KMS-11 (cell line): ENCODE data around the gene FOXO1.

Experiments used
- H2AFZ ChIP-seq: fragments of 200-600 bp; sonication (generic); 2 replicates; pipeline ENCODE4 v1.6.1; 2016; ENCODE audit warnings: antibody characterized with exemption, mixed run types, low read depth
- H3K27ac ChIP-seq: fragments of 200-600 bp; sonication (generic); 2 replicates; pipeline ENCODE4 v1.6.1; 2016; ENCODE audit warnings: mild to moderate bottlenecking, mixed run types
- H3K27me3 ChIP-seq: fragments of 200-600 bp; sonication (generic); 2 replicates; pipeline ENCODE4 v1.6.1; 2017; ENCODE audit warnings: mild to moderate bottlenecking, low read depth, mixed run types, moderate library complexity; ENCODE audit not compliant: insufficient read depth
- H3K36me3 ChIP-seq: fragments of 200-600 bp; sonication (generic); 2 replicates; pipeline ENCODE4 v1.6.1; 2017; ENCODE audit warnings: mild to moderate bottlenecking, mixed run types; ENCODE audit not compliant: insufficient read depth
- H3K4me1 ChIP-seq: fragments of 200-600 bp; sonication (generic); 2 replicates; pipeline ENCODE4 v1.6.1; 2016; ENCODE audit warnings: mild to moderate bottlenecking, low read depth, mixed run types; ENCODE audit not compliant: poor library complexity, severe bottlenecking
- H3K4me2 ChIP-seq: fragments of 200-600 bp; sonication (generic); 2 replicates; pipeline ENCODE4 v1.7.0; 2016; ENCODE audit warnings: mild to moderate bottlenecking, mixed run types
- H3K4me3 ChIP-seq: fragments of 200-600 bp; sonication (generic); IDR thresholded peaks from 2 replicates; pipeline ENCODE4 v1.6.1; 2017; ENCODE audit warnings: low read depth, low read length, mixed read lengths; ENCODE audit not compliant: insufficient read depth
- H3K79me2 ChIP-seq: fragments of 200-600 bp; sonication (generic); 2 replicates; pipeline ENCODE4 v1.6.1; 2016; ENCODE audit warnings: low read depth, mixed run types; ENCODE audit not compliant: insufficient read depth
- H3K9ac ChIP-seq: fragments of 200-600 bp; sonication (generic); 2 replicates; pipeline ENCODE4 v1.6.1; 2016; ENCODE audit warnings: mild to moderate bottlenecking, mixed run types
- H4K20me1 ChIP-seq: fragments of 200-600 bp; sonication (generic); 2 replicates; pipeline ENCODE4 v1.6.1; 2016; ENCODE audit warnings: mild to moderate bottlenecking, mixed run types; ENCODE audit not compliant: insufficient read depth
- CTCF ChIP-seq: fragments of 200-600 bp; sonication (generic); conservative IDR thresholded peaks from 2 replicates; pipeline ENCODE4 v1.6.1; 2017; ENCODE audit warnings: low read depth, mild to moderate bottlenecking, antibody characterized with exemption, low read length, moderate library complexity, mixed read lengths

FOXO1 gene

GRCh38 chr13:40622246-40622645 lies 44.2 kb downstream of the FOXO1 start:
- Histone ChIP-seq H3K4me1 (peaks cover 2% of the 10 kb centered on the region), H4K20me1 (no peaks in the 10 kb centered on the region), H3K4me3 (no peak overlapping the region), H2AFZ (no peak overlapping the region), H3K4me2 (no peak overlapping the region), H3K36me3 (no peaks in the 10 kb centered on the region), H3K9ac (no peak overlapping the region), H3K27me3 (no peaks in the 10 kb centered on the region), H3K27ac (no peak overlapping the region), H3K79me2 (peaks cover 50% of the 10 kb centered on the region; the same call in 1 of the 2 replicates)
- no peak for TF ChIP-seq CTCF

GRCh38 chr13:40619479-40619814 lies 47.0 kb downstream of the FOXO1 start:
- H3K4me2 ChIP-seq: no peak overlapping the region
- no peak overlapping the region for H3K27ac ChIP-seq
- no peak for TF ChIP-seq CTCF
- no peak overlapping the region for H3K9ac ChIP-seq
- H3K79me2 ChIP-seq: peaks cover 44% of the 10 kb centered on the region; the same call in 1 of the 2 replicates
- no peaks in the 10 kb centered on the region for H3K36me3 ChIP-seq
- no peak overlapping the region for H2AFZ ChIP-seq
- no peaks in the 10 kb centered on the region for H3K27me3 ChIP-seq
- H4K20me1 ChIP-seq: 0 out of 2 replicates have a peak, but pooled peaks cover 3% of the 10 kb centered on the region
- no peaks in the 10 kb centered on the region for H3K4me1 ChIP-seq
- H3K4me3 ChIP-seq: no peak overlapping the region

- Histone ChIP-seq H4K20me1 (0 out of 2 replicates have a peak, but pooled peaks cover 3% of the 10 kb centered on the region), H3K9ac (no peak overlapping the region), H3K27ac (no peak overlapping the region), H3K79me2 (peaks cover 42% of the 10 kb centered on the region; the same call in 1 of the 2 replicates), H3K36me3 (no peaks in the 10 kb centered on the region), H3K27me3 (no peaks in the 10 kb centered on the region), H3K4me1 (no peaks in the 10 kb centered on the region), H3K4me3 (no peak overlapping the region), H2AFZ (no peak overlapping the region), H3K4me2 (no peak overlapping the region)
- no peak for TF ChIP-seq CTCF
Measured at GRCh38 chr13:40618581-40619478, 47.6 kb downstream of the FOXO1 start.

GRCh38 chr13:40617801-40618356 lies 48.6 kb downstream of the FOXO1 start:
- Histone ChIP-seq H3K79me2 (peaks cover 35% of the 10 kb centered on the region), H3K27ac (no peak overlapping the region), H3K9ac (no peak overlapping the region), H3K27me3 (no peaks in the 10 kb centered on the region), H2AFZ (no peak overlapping the region), H3K36me3 (no peaks in the 10 kb centered on the region), H3K4me2 (no peak overlapping the region), H4K20me1 (0 out of 2 replicates have a peak, but pooled peaks cover 3% of the 10 kb centered on the region), H3K4me1 (no peaks in the 10 kb centered on the region), H3K4me3 (no peak overlapping the region)
- TF ChIP-seq CTCF: no peak
